NCI-H1092 (cell line): ENCODE results near the gene TFIP11.
A peak's percentile ranks its signal among the peaks of the same experiment; 100 is the strongest.

ENCODE experiments used
- DNase-seq: peaks from one replicate; lab custom pipeline; 2025; lab: John Stamatoyannopoulos, UW

Gene TFIP11

GRCh38 chr22:26479043-26479791 lies 33.1 kb downstream of the TFIP11 start:
- DNase-seq = no peak

DNA sequence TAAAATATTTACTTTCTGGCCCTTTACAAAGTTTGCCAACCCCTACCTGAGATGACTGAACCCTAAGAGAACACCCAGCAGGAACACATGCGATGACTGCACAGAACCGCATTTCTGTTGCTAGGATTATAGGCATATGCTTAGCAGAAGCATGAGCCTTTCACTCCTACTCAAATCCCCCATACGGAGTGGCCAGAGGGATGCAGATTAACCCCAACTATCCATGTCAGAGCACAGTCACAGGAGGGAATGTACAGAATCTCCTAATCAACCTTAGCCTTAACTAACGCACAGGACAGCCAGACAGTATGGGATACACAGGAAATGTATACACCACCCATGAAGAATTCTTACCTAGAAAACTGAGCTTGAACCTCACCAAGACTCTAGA lies 34.9 kb downstream of the TFIP11 start:
- DNase-seq = no peak

DNA sequence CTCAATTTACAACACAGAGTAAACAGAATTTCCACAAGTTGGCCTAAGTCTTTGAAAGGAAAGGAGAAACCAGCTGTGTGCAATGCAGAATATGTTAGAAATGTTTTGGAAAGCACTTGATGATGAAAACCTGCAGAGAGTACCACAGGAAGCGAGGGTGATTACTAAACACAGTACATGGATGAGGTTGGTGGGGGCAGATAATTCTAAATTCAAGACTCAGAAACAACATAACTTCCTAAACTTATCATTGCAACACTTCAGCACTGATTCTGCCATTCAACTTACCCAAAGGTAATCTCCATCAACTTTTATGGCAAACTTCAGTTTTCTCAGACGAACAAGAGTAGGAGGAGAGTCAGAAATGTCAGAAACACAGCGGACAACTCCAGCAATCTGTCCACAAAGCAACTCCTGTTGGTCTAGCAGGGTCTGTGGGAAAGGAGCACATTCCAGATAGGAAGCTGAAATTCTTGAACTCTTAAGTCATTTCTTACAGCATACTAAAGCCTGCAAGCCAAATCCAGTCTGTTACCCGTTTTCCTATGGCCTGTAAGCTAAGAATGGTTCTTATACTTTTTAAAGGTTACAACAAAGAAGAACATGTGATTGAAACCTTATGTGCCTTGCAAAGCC lies 35.5 kb downstream of the TFIP11 start:
- DNase-seq = no peak

- DNase-seq = no peak
These were observed 37.6 kb downstream of the TFIP11 start for GRCh38 chr22:26474682-26475081.

GRCh38 chr22:26471522-26471921 lies 40.8 kb downstream of the TFIP11 start:
- DNase-seq = no peak

GRCh38 chr22:26470807-26471206 lies 41.5 kb downstream of the TFIP11 start:
- DNase-seq = no peak

DNA sequence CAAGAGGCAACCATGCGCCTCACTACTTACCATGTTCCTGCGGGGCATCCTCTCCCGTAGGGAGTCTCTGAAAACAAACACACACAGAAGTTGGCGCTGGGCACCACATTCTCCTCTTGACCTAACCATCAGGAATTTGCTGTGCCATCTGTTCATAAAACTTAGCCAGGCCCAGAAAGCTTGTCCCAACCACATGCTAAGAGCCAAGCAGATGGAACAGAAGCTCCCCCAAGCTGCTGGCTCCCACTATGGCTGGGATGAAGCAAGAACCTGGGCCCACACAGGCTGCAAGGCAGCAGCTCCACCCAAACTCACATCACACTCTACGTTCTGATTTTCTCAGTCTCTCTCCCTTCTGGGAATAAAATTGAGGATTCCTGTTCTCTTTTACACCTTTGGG lies 46.1 kb downstream of the TFIP11 start:
- DNase-seq = no peak

DNA sequence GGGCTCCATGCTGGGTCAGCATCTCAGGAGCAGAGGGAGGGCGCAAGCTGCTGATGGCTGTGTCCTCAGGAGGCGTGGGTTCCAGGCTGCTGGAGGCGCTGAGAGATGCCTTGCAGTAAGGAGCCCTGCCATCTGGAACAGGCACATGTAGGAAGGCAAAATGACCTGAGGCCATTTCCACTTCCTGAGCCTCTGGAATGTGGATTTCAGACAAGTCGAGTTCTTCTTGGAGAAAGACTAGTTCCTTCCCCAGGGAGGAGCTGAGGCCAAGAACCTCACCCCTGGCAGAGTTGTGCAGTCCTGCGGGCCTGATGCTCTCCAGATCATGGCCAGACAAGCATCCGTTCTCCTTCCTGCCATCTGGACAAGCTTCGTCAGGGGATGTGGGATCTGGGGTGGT lies 48.0 kb downstream of the TFIP11 start:
- DNase-seq = no peak

GRCh38 chr22:26463688-26464087 lies 48.6 kb downstream of the TFIP11 start:
- DNase-seq = no peak

DNA sequence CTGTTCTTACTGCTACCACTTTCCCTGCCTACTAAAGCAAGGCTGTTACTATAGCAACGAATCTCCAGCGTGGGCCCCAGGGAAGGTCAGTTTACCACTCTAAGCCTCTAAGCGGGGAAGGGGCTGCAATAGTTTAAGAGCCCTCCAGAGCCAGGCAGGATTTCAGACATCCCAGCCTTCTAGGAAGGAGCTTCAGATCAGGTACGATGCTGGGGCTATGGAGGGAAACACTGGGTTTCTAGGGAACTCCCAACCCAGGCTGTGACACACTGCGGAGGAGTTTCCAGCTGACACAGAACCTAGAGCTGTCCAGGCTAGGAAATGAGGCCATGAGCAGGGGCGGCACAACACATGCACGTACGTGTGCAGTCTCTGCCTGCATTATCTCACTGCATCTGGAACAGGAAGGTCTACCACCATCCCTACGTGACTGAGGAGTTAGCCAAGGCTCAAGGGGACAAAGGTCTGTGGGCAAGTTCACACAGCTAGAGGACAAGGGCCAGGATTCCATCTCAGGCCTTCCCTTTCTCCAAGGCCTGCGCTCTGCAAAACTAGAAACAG lies 49.1 kb downstream of the TFIP11 start:
- DNase-seq = no peak

DNA sequence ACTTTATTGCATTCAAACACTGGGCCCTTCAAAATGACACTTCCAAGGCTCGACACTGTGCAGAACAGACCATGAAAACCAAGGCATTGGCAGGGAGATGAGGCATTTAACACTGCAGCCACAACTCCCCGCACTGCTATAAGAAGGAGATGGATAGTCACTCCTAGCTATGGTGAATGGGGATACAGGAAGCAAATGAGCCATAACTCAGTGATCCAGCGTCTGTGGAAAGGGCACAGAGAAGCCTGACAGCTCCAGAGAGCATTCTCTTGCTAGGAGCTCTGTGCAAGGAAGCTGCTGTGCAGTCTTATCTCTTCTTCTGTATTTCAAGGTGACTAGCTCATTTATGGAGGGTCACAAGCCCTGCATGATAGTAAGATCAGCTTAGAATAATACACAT lies 49.6 kb downstream of the TFIP11 start:
- DNase-seq = no peak

- DNase-seq = no peak
These were observed 50.2 kb downstream of the TFIP11 start for GRCh38 chr22:26462051-26462450.

GRCh38 chr22:26461188-26461810 lies 51.0 kb downstream of the TFIP11 start:
- DNase-seq = peak; percentile 22

DNA sequence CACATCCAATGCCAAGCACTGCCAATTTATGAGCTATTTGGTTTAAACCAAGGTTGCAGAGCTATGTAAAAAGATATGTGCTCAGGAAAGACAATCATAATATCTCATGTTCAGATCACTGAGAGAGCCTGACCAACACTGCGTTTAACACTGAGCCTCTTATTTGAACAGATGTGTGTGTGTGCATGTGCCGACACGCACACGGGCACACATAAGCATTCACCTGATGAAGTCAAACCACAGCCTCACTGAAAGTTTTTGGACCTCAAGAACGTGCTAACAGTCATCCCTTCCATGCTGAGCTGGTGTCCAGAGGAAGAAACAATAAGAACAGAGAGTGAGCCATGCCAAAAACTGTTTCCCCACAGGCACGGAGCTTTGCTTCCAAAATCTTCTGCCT lies 52.1 kb downstream of the TFIP11 start:
- DNase-seq = no peak

- no peak for DNase-seq
These were observed 54.5 kb downstream of the TFIP11 start for GRCh38 chr22:26457661-26458272.

- DNase-seq = no peak
These were observed 58.3 kb downstream of the TFIP11 start for GRCh38 chr22:26453812-26454500.

- DNase-seq = no peak
These were observed 59.1 kb downstream of the TFIP11 start for GRCh38 chr22:26453216-26453615.

DNA sequence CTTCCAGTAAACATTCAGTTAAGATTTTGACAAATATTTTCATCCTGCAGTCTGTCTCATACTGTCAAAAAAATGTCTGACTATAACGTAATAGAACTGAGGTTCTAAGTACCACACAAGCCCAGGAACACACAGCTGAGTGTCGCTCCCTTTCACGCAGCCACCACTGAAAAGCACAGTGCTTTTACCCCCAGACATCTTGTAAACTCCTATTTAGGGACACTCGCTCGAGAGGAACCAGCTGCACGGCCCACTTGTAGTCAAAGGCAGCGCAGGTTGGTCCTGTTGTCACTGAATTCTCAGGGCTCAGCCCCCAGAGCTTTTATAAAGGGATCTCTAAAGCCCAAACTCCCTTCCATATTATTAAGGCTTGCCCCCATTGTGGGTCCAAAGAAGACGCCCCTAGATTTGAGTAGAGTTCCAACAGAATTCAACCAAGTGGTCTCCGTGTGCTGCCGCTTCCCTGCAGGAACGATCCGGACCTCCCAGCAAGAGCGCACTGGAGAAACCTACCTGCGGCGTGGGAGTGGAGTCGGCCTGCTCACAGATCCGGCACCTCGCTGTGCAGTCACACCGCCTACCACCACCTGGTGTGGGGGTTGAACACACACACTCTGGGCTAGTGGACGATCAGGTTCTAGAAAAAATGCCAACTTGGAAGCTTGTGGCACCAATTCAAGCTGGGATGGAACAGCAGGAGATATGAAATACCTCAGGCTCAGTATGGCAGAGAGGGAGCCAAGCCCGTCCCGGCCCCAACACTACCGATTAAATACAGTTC lies 59.8 kb downstream of the TFIP11 start:
- no peak for DNase-seq

- DNase-seq = no peak
These were observed 61.7 kb downstream of the TFIP11 start for GRCh38 chr22:26450453-26451185.

DNA sequence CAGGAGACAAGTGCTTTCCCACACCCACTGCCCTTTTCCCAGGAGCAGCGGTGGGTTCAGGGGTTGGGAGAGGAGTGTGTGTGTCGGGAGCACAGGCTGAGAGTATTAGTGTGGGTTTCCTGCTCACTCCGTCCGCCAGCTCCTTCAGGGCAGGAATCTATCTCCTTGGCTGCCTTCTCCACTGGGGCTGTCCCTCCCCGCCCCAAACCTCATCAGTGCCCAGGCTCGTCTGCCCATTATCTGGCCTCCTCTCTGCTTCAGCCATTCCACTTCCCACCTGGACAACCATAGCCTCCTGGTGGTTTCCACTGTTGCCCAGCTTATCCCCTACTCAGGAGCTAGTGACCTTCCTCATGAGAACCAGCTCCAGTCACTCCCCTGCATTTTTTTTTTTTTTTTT lies 63.3 kb downstream of the TFIP11 start:
- no peak for DNase-seq

GRCh38 chr22:26448334-26448733 lies 63.9 kb downstream of the TFIP11 start:
- DNase-seq = no peak
